ENCODE data around the gene TSSK2.

DNA sequence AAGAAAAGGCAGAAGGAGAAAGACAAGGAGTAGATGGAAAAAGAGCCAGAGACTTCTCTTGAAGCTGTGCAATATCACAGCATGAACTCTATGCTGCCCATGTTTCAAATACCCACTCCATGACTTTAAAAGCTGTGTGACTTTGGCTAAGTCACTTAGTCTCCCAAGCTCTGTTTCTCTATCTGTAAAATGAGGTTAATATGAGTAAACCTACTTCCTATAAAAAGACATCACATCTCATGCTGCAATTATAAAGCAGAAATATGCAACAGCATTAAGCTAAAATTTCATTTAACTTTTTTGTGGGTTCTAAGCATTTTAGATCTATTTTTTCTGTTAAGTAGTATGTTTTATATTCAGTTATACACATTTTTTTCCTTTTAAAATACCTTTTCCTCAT is 20.5 kb upstream of the TSSK2 start:
- TF ChIP-seq, protein P1, sequence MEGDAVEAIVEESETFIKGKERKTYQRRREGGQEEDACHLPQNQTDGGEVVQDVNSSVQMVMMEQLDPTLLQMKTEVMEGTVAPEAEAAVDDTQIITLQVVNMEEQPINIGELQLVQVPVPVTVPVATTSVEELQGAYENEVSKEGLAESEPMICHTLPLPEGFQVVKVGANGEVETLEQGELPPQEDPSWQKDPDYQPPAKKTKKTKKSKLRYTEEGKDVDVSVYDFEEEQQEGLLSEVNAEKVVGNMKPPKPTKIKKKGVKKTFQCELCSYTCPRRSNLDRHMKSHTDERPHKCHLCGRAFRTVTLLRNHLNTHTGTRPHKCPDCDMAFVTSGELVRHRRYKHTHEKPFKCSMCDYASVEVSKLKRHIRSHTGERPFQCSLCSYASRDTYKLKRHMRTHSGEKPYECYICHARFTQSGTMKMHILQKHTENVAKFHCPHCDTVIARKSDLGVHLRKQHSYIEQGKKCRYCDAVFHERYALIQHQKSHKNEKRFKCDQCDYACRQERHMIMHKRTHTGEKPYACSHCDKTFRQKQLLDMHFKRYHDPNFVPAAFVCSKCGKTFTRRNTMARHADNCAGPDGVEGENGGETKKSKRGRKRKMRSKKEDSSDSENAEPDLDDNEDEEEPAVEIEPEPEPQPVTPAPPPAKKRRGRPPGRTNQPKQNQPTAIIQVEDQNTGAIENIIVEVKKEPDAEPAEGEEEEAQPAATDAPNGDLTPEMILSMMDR (IDR thresholded peaks at IDR 0.05; ENCODE audit: low read depth, low read length) = no peak
- TF ChIP-seq EZH2phosphoT487 (IDR thresholded peaks at IDR 0.05; ENCODE audit: low read depth) = no peak
